HepG2 (cell line): ENCODE results near the gene NET1. TPM values are rescaled to one million over a fixed set of nuclear protein-coding genes. Genes with fewer than 3 reads are reported as not detected.

Experiments used
- ATAC-seq: fragments of 200-7000 bp; cut with Tn5 transposase; 3 replicates; pipeline ENCODE4 v1.9.1; 2020; ENCODE audit warnings: mild to moderate bottlenecking, moderate library complexity
- BruUV-seq: library from RNA; stranded (reverse); fragments of 400-500 nt; replicated peaks from 2 replicates; lab custom pipeline; 2021; lab: Mats Ljungman, UMichigan
- CTCF ChIA-PET: fragments of 300-600 bp; formaldehyde crosslinking; extraction: SDS; loops from one replicate; lab custom pipeline; 2021; ENCODE audit warnings: low total read pairs, inconsistent platforms, low intra/inter-chr PET ratio; lab: Yijun Ruan, JAX
- POLR2A ChIA-PET: fragments of 350-600 bp; sonication (Branson Sonifier 250); formaldehyde crosslinking; loops from one replicate; lab custom pipeline; 2020; ENCODE audit warnings: antibody characterized with exemption, inconsistent platforms; lab: Yijun Ruan, JAX
- DNase-seq: peaks from one replicate; pipeline ENCODE4 v3.0.0-alpha.2; 2015; ENCODE audit warnings: low spot score
- FAIRE-seq: peaks from 3 replicates; lab custom pipeline; 2011; peaks lifted over from hg19 to GRCh38; lab: Jason Lieb, UNC
- H2AFZ ChIP-seq: one replicate; pipeline ENCODE4 v1.6.1; 2011; ENCODE audit warnings: low read length, inconsistent platforms
- H3K27ac ChIP-seq: fragments of 300-600 bp; 3 replicates; pipeline ENCODE4 v1.8.0; 2011; ENCODE audit warnings: mixed run types, mild to moderate bottlenecking, mixed read lengths, low read length, inconsistent platforms; ENCODE audit not compliant: insufficient read depth; ENCODE audit errors: extremely low read length
- H3K27me3 ChIP-seq, 2 experiments: fragments of 200-600 bp in 1 of 2; 2 replicates in 1 of 2; 3 replicates in 1 of 2; pipeline versions ENCODE4 v1.6.0 to v1.8.0; 2011; ENCODE audit warnings: low read length in 2 of 2, mild to moderate bottlenecking in 2 of 2, moderate library complexity in 2 of 2, inconsistent platforms in 1 of 2; ENCODE audit not compliant: insufficient read depth in 2 of 2, control insufficient read depth in 1 of 2
- H3K36me3 ChIP-seq, 2 experiments: fragments of 200-600 bp in 1 of 2; replicated peaks in 1 of 2; 2 replicates in 1 of 2; 3 replicates in 1 of 2; pipeline versions ENCODE4 v1.5.1 to v1.8.0; 2011; ENCODE audit warnings: low read length in 2 of 2, inconsistent platforms in 1 of 2; ENCODE audit not compliant: insufficient read depth in 2 of 2, control insufficient read depth in 1 of 2
- H3K4me1 ChIP-seq: 2 replicates; pipeline ENCODE4 v1.5.1; 2012; ENCODE audit warnings: low read length, inconsistent platforms; ENCODE audit not compliant: insufficient read depth
- H3K4me2 ChIP-seq: 2 replicates; pipeline ENCODE4 v1.6.0; 2011; ENCODE audit warnings: low read depth, low read length, inconsistent platforms
- H3K4me3 ChIP-seq, 3 experiments: fragments of 200-600 bp in 1 of 3; sonication (generic), shearing (Covaris generic) in 1 of 3; replicated peaks in 1 of 3; 2 replicates each; pipeline ENCODE4 v1.5.1; 2011 to 2016; ENCODE audit warnings: low read length in 3 of 3, inconsistent platforms in 2 of 3, low read depth in 2 of 3, mild to moderate bottlenecking in 2 of 3, control low read depth in 1 of 3, mixed read lengths in 1 of 3; ENCODE audit not compliant: insufficient read depth in 1 of 3
- H3K79me2 ChIP-seq: one replicate; pipeline ENCODE4 v1.6.1; 2011; ENCODE audit warnings: low read length, inconsistent platforms; ENCODE audit not compliant: insufficient read depth
- H3K9ac ChIP-seq: 2 replicates; pipeline ENCODE4 v1.6.0; 2011; ENCODE audit warnings: mild to moderate bottlenecking, low read depth, low read length, inconsistent platforms; ENCODE audit not compliant: insufficient read depth
- H3K9me3 ChIP-seq: 2 replicates; pipeline ENCODE4 v1.5.1; 2012; ENCODE audit warnings: mild to moderate bottlenecking, low read length
- H4K20me1 ChIP-seq: 2 replicates; pipeline ENCODE4 v1.6.0; 2011; ENCODE audit warnings: inconsistent platforms, mild to moderate bottlenecking, low read length, moderate library complexity; ENCODE audit not compliant: insufficient read depth
- ATF5 ChIP-seq: sonication (generic); formaldehyde crosslinking; IDR thresholded peaks from 2 replicates; pipeline ENCODE4 v1.4.0; 2020; ENCODE audit warnings: mild to moderate bottlenecking, low read depth, missing genetic modification reagents
- ATRX ChIP-seq: sonication (generic); formaldehyde crosslinking; IDR thresholded peaks from 2 replicates; pipeline ENCODE4 v1.4.0; 2020; ENCODE audit warnings: missing genetic modification reagents, borderline replicate concordance
- EP300 ChIP-seq, 3 experiments: sonication (generic) in 1 of 3; formaldehyde crosslinking in 1 of 3; IDR thresholded peaks; 2 replicates each; pipeline versions ENCODE4 v1.5.1 to v1.6.1; 2011 to 2020; ENCODE audit warnings: low read depth in 2 of 3, low read length in 2 of 3, borderline replicate concordance in 1 of 3, improper control_type of control experiment in 1 of 3, mild to moderate bottlenecking in 1 of 3, missing genetic modification reagents in 1 of 3, moderate library complexity in 1 of 3
- POGK ChIP-seq: sonication (generic); formaldehyde crosslinking; conservative IDR thresholded peaks from 2 replicates; pipeline ENCODE4 v1.8.0; 2022; ENCODE audit warnings: mild to moderate bottlenecking, moderate library complexity, missing genetic modification reagents
- SATB2 ChIP-seq: sonication (generic); formaldehyde crosslinking; IDR thresholded peaks from 2 replicates; pipeline ENCODE4 v1.5.0; 2020; ENCODE audit warnings: missing genetic modification reagents
- SCMH1 ChIP-seq: sonication (generic); formaldehyde crosslinking; IDR thresholded peaks from 2 replicates; pipeline ENCODE4 v1.9.0; 2021; ENCODE audit warnings: missing genetic modification reagents, mild to moderate bottlenecking, borderline replicate concordance
- SKI ChIP-seq: fragments of 450-650 bp; IDR thresholded peaks from one replicate; pipeline ENCODE4 v1.6.1; 2018; ENCODE audit warnings: mild to moderate bottlenecking; ENCODE audit not compliant: partially characterized antibody
- TBX2 ChIP-seq: sonication (generic); formaldehyde crosslinking; IDR thresholded peaks from 2 replicates; pipeline ENCODE4 v1.5.0; 2020; ENCODE audit warnings: missing genetic modification reagents, mild to moderate bottlenecking, borderline replicate concordance
- ZKSCAN5 ChIP-seq: sonication (generic); formaldehyde crosslinking; IDR thresholded peaks from 2 replicates; pipeline ENCODE4 v1.5.1; 2020; ENCODE audit warnings: mild to moderate bottlenecking, missing genetic modification reagents
- ZNF263 ChIP-seq: sonication (generic); formaldehyde crosslinking; IDR thresholded peaks from 2 replicates; pipeline ENCODE4 v1.4.0; 2020; ENCODE audit warnings: missing genetic modification reagents
- ZNF333 ChIP-seq: sonication (generic); formaldehyde crosslinking; IDR thresholded peaks from 2 replicates; pipeline ENCODE4 v1.4.0; 2020; ENCODE audit warnings: mild to moderate bottlenecking, missing genetic modification reagents, borderline replicate concordance
- WGBS: methylation state at CpG from one replicate; pipeline ENCODE4 v1.1.6; 2017; ENCODE audit warnings: low lambda C conversion rate; 5-methylcytosine and 5-hydroxymethylcytosine counted together
- in situ Hi-C: cut with HindIII; loops from 2 replicates; pipeline ENCODE4 v1.10.0; 2017; ENCODE audit warnings: low pct_unique_long_range_greater_than_20kb; ENCODE audit not compliant: extremely low pct_ligation_motif_present
- intact Hi-C: fragments of 100-400 bp; cut with micrococcal nuclease; formaldehyde crosslinking; loops from one replicate; pipeline ENCODE4 v1.10.0; 2022; ENCODE audit not compliant: unreplicated experiment
- polyA plus RNA-seq, 8 experiments: library from polyadenylated mRNA; depleted of rRNA in 3 of 8; stranded (reverse) in 7 of 8; unstranded in 1 of 8; fragments of >200 nt; fragmentation: Illumina TruSeq in 4 of 8; extraction: Trizol in 4 of 8; gene quantifications; 2 replicates each; pipeline versions ENCODE4 v1.2.1 to v1.2.3, GENCODE V29; 2011 to 2016; ENCODE audit warnings: low read depth in 4 of 8, missing spikeins in 1 of 8, mixed read lengths in 1 of 8; ENCODE audit not compliant: insufficient read depth in 1 of 8
- total RNA-seq, 5 experiments: library from RNA; depleted of rRNA; stranded (reverse); fragments of >200 nt; fragmentation: Illumina TruSeq; extraction: Trizol; gene quantifications; 2 replicates each; pipeline ENCODE4 v1.2.3, GENCODE V29; 2016; ENCODE audit warnings: low read depth in 1 of 5

NET1 gene
- total and polyA plus RNA-seq, 2 of the 13 experiments (the other 11 are each of a cell fraction or from before 2014, with no cell fraction given) = 48.1 to 65.8 TPM

- DNase-seq = no peak
- Histone ChIP-seq H3K9ac (no peak overlapping the region), H3K36me3 (no peaks in the 10 kb centered on the region), H3K27me3 (peaks cover 0 to 28% of the 10 kb centered on the region in 2 experiments; a peak in 2 of 5 replicates), H3K9me3 (peaks cover 11% of the 10 kb centered on the region; the same call in 1 of the 2 replicates), H3K4me2 (peak overlapping the region; percentile 68), H3K79me2 (no peaks in the 10 kb centered on the region), H3K4me1 (peaks cover 68% of the 10 kb centered on the region), H3K4me3 (peak overlapping the region in 2 of 3 experiments; percentile 13 to 50; a peak in 2 of 6 replicates), H4K20me1 (no peaks in the 10 kb centered on the region), H2AFZ (no peak overlapping the region), H3K27ac (no peak overlapping the region)
- intact Hi-C loops (no loop called here), in situ Hi-C loops (no loop called here)
- ChIA-PET POLR2A (no interaction called here), CTCF (no interaction called here)
- 41% methylated on average over 7 of the region's 25 CpGs for WGBS
- FAIRE-seq = no peak
- TF ChIP-seq ATF5 (CRISPR knock-in tag) (no peak), POGK (CRISPR knock-in tag) (no peak), ZKSCAN5 (CRISPR knock-in tag) (peak; percentile 82), TBX2 (CRISPR knock-in tag) (no peak), SCMH1 (CRISPR knock-in tag) (no peak), SKI (no peak), ZNF263 (CRISPR knock-in tag) (peak; percentile 83), EP300 (IDR thresholded peaks at IDR 0.05; ENCODE audit: low read depth in 2 of 2, low read length in 2 of 2) (no peak), EP300 (CRISPR knock-in tag; IDR thresholded peaks at IDR 0.05; ENCODE audit: borderline replicate concordance) (no peak), SATB2 (no peak), ATRX (no peak), ZNF333 (no peak)
- BruUV-seq = no TSS peak
- peak; percentile 14 for ATAC-seq
These were observed 84.2 kb downstream of the NET1 start for GRCh38 chr10:5496261-5497250.
